Smooth muscle cell (in vitro differentiated cells): ENCODE results near the gene SH3PXD2A. TPM values are rescaled to one million over a fixed set of nuclear protein-coding genes. Genes with fewer than 3 reads are reported as not detected.

ENCODE experiments used
- DNase-seq: peaks from one replicate; lab custom pipeline; 2025; ENCODE audit not compliant: unreplicated experiment; lab: John Stamatoyannopoulos, UW
- H2AFZ ChIP-seq: fragments of 200-600 bp; sonication (generic); 2 replicates; pipeline ENCODE4 v1.6.0; 2016; ENCODE audit warnings: antibody characterized with exemption, low read depth, mild to moderate bottlenecking
- H3F3A ChIP-seq: fragments of 200-600 bp; sonication (generic); 2 replicates; pipeline ENCODE4 v1.6.0; 2017; ENCODE audit warnings: antibody characterized with exemption, low read depth
- H3K27ac ChIP-seq: fragments of 200-600 bp; sonication (generic); 2 replicates; pipeline ENCODE4 v1.5.1; 2016; ENCODE audit warnings: low read depth, mild to moderate bottlenecking
- H3K27me3 ChIP-seq: fragments of 200-600 bp; sonication (generic); 2 replicates; pipeline ENCODE4 v1.6.1; 2016; ENCODE audit warnings: low read depth, mild to moderate bottlenecking
- H3K36me3 ChIP-seq: fragments of 200-600 bp; sonication (generic); 2 replicates; pipeline ENCODE4 v1.5.1; 2016; ENCODE audit warnings: low read depth
- H3K4me1 ChIP-seq: fragments of 200-600 bp; sonication (generic); 2 replicates; pipeline ENCODE4 v1.5.1; 2016; ENCODE audit warnings: low read depth
- H3K4me2 ChIP-seq: fragments of 200-600 bp; sonication (generic); 2 replicates; pipeline ENCODE4 v1.6.0; 2016; ENCODE audit warnings: mild to moderate bottlenecking
- H3K4me3 ChIP-seq: fragments of 200-600 bp; sonication (generic); 2 replicates; pipeline ENCODE4 v1.5.1; 2016; ENCODE audit warnings: mild to moderate bottlenecking
- H3K79me2 ChIP-seq: fragments of 200-600 bp; sonication (generic); 2 replicates; pipeline ENCODE4 v1.6.0; 2016; ENCODE audit warnings: low read depth, mild to moderate bottlenecking
- H3K9ac ChIP-seq: fragments of 200-600 bp; sonication (generic); 2 replicates; pipeline ENCODE4 v1.6.0; 2016; ENCODE audit warnings: low read depth
- H3K9me3 ChIP-seq: fragments of 200-600 bp; sonication (generic); replicated peaks from 2 replicates; pipeline ENCODE4 v1.5.1; 2016; ENCODE audit warnings: low read depth
- H4K20me1 ChIP-seq: fragments of 200-600 bp; sonication (generic); 2 replicates; pipeline ENCODE4 v1.6.0; 2016; ENCODE audit warnings: low read depth
- CTCF ChIP-seq: fragments of 200-600 bp; sonication (generic); IDR thresholded peaks from 2 replicates; pipeline ENCODE4 v1.5.1; 2017; ENCODE audit warnings: borderline replicate concordance, mild to moderate bottlenecking, antibody characterized with exemption; ENCODE audit not compliant: insufficient read depth, poor library complexity, severe bottlenecking
- WGBS: methylation state at CpG from one replicate; pipeline ENCODE4 v1.1.7; 2016; ENCODE audit warnings: low lambda C conversion rate; 5-methylcytosine and 5-hydroxymethylcytosine counted together
- polyA plus RNA-seq: library from polyadenylated mRNA; unstranded; fragments of >200 nt; fragmentation: Nextera tagmentation; extraction: Ambion mirVana; gene quantifications from 2 replicates; pipeline ENCODE4 v1.2.1, GENCODE V29; 2016
- total RNA-seq: library from RNA; depleted of rRNA; stranded (reverse); fragments of >200 nt; gene quantifications from 2 replicates; pipeline ENCODE4 v1.2.3, GENCODE V29; 2014

The SH3PXD2A gene
- total and polyA plus RNA-seq, 2 experiments from 2014 or later = 30.1 to 37.9 TPM

- Histone ChIP-seq H2AFZ (no peak overlapping the region), H3K4me2 (no peak overlapping the region), H3K4me1 (no peaks in the 10 kb centered on the region), H3K9ac (no peak overlapping the region), H3K36me3 (no peaks in the 10 kb centered on the region), H3K4me3 (no peak overlapping the region), H3K27me3 (no peaks in the 10 kb centered on the region), H3F3A (peaks cover 5% of the 10 kb centered on the region), H4K20me1 (peaks cover 89% of the 10 kb centered on the region), H3K9me3 (no peaks in the 10 kb centered on the region), H3K27ac (peak overlapping the region; percentile 12), H3K79me2 (peaks cover 19% of the 10 kb centered on the region)
- DNase-seq = no peak
- no peak for TF ChIP-seq CTCF
- WGBS = 79% methylated on average over 13 of the region's 13 CpGs
Observed at GRCh38 chr10:103793920-103794883, 61.2 kb downstream of the SH3PXD2A start.

- H3K4me3 ChIP-seq = no peak overlapping the region
- no peak overlapping the region for H2AFZ ChIP-seq
- no peak overlapping the region for H3K9ac ChIP-seq
- H4K20me1 ChIP-seq = peaks cover 89% of the 10 kb centered on the region
- no peaks in the 10 kb centered on the region for H3K36me3 ChIP-seq
- no peak for TF ChIP-seq CTCF
- H3K27me3 ChIP-seq = no peaks in the 10 kb centered on the region
- no peaks in the 10 kb centered on the region for H3K4me1 ChIP-seq
- H3K27ac ChIP-seq = peak overlapping the region; percentile 12
- H3F3A ChIP-seq = no peaks in the 10 kb centered on the region
- 97% methylated on average over 3 of the region's 3 CpGs for WGBS
- H3K4me2 ChIP-seq = no peak overlapping the region
- no peak for DNase-seq
- peaks cover 23% of the 10 kb centered on the region for H3K79me2 ChIP-seq
- H3K9me3 ChIP-seq = no peaks in the 10 kb centered on the region
Observed at GRCh38 chr10:103793429-103793828, 61.9 kb downstream of the SH3PXD2A start.

- Histone ChIP-seq H3F3A (no peaks in the 10 kb centered on the region), H3K4me3 (no peak overlapping the region), H3K9ac (no peak overlapping the region), H4K20me1 (peaks cover 87% of the 10 kb centered on the region), H3K27ac (no peak overlapping the region), H3K4me1 (no peaks in the 10 kb centered on the region), H2AFZ (no peak overlapping the region), H3K36me3 (no peaks in the 10 kb centered on the region), H3K27me3 (no peaks in the 10 kb centered on the region), H3K9me3 (no peaks in the 10 kb centered on the region), H3K79me2 (peaks cover 26% of the 10 kb centered on the region), H3K4me2 (no peak overlapping the region)
- 98% methylated on average over 2 of the region's 2 CpGs for WGBS
- TF ChIP-seq CTCF = no peak
- DNase-seq = no peak
Observed at GRCh38 chr10:103792547-103792946, 62.8 kb downstream of the SH3PXD2A start.

GRCh38 chr10:103791858-103792257, 63.5 kb downstream of the SH3PXD2A start:
- Histone ChIP-seq H3K79me2 (peaks cover 29% of the 10 kb centered on the region), H3K4me2 (no peak overlapping the region), H2AFZ (no peak overlapping the region), H3K4me1 (no peaks in the 10 kb centered on the region), H4K20me1 (peaks cover 87% of the 10 kb centered on the region), H3F3A (no peaks in the 10 kb centered on the region), H3K27me3 (no peaks in the 10 kb centered on the region), H3K27ac (no peak overlapping the region), H3K4me3 (no peak overlapping the region), H3K9me3 (no peaks in the 10 kb centered on the region), H3K9ac (no peak overlapping the region), H3K36me3 (no peaks in the 10 kb centered on the region)
- 95% methylated on average over 3 of the region's 3 CpGs for WGBS
- TF ChIP-seq CTCF = no peak
- DNase-seq = no peak
